Measurements from ENCODE around the gene ARX.

GRCh38 chrX:25028726-25029125 lies 13.0 kb upstream of the ARX start:
- TF ChIP-seq ZBTB2 (IDR thresholded peaks at IDR 0.05) (no peak), TAF1 (IDR thresholded peaks at IDR 0.05; ENCODE audit: control insufficient read depth, extremely low read depth, insufficient read depth, low read length, severe bottlenecking) (no peak)
